PC-3 (cell line): ENCODE results near the gene METTL26. TPM values are rescaled to one million over a fixed set of nuclear protein-coding genes. Genes with fewer than 3 reads are reported as not detected.

Experiments
- ATAC-seq: fragments of 200-7000 bp; cut with Tn5 transposase; 2 replicates; pipeline ENCODE4 v1.9.1; 2020; ENCODE audit warnings: mild to moderate bottlenecking, moderate library complexity
- BruUV-seq: library from RNA; stranded (reverse); fragments of 400-500 nt; replicated peaks from 2 replicates; lab custom pipeline; 2021; lab: Mats Ljungman, UMichigan
- CTCF ChIA-PET: fragments of 300-600 bp; sonication (Branson Sonifier 250); formaldehyde crosslinking; loops from one replicate; lab custom pipeline; 2022; ENCODE audit warnings: antibody characterized with exemption; lab: Charles Lee
- POLR2A ChIA-PET: fragments of 300-600 bp; sonication (Branson Sonifier 250); formaldehyde crosslinking; loops from one replicate; lab custom pipeline; 2022; ENCODE audit warnings: antibody characterized with exemption; ENCODE audit not compliant: unreplicated experiment; lab: Charles Lee
- DNase-seq: peaks from one replicate; pipeline ENCODE4 v3.0.0-alpha.2; 2015
- H2AFZ ChIP-seq: fragments of 300-600 bp; sonication (generic); 2 replicates; pipeline ENCODE4 v1.6.0; 2016; ENCODE audit warnings: antibody characterized with exemption, low read length
- H3F3A ChIP-seq: fragments of 300-600 bp; sonication (generic); one replicate; pipeline ENCODE4 v1.6.0; 2017; ENCODE audit warnings: antibody characterized with exemption, low read length, control low read depth, mild to moderate bottlenecking; ENCODE audit not compliant: unreplicated experiment
- H3K27ac ChIP-seq: fragments of 300-600 bp; sonication (generic); 2 replicates; pipeline ENCODE4 v1.5.1; 2016; ENCODE audit warnings: mild to moderate bottlenecking, low read length
- H3K27me3 ChIP-seq: fragments of 300-600 bp; sonication (generic); 2 replicates; pipeline ENCODE4 v1.6.1; 2016; ENCODE audit warnings: low read length, mixed read lengths
- H3K36me3 ChIP-seq: fragments of 300-600 bp; sonication (generic); 2 replicates; pipeline ENCODE4 v1.6.1; 2016; ENCODE audit warnings: low read depth, mixed run types, low read length, mixed read lengths
- H3K4me1 ChIP-seq: fragments of 300-600 bp; sonication (generic); 2 replicates; pipeline ENCODE4 v1.5.1; 2016; ENCODE audit warnings: low read length; ENCODE audit not compliant: insufficient read depth
- H3K4me2 ChIP-seq: fragments of 300-600 bp; sonication (generic); 2 replicates; pipeline ENCODE4 v1.6.0; 2016; ENCODE audit warnings: low read length
- H3K4me3 ChIP-seq: fragments of 300-600 bp; sonication (generic); 2 replicates; pipeline ENCODE4 v1.5.1; 2016; ENCODE audit warnings: mild to moderate bottlenecking, low read length, mixed read lengths
- H3K79me2 ChIP-seq: fragments of 300-600 bp; sonication (generic); 2 replicates; pipeline ENCODE4 v1.6.1; 2017; ENCODE audit warnings: low read length, mixed read lengths
- H3K9ac ChIP-seq: fragments of 300-600 bp; sonication (generic); 2 replicates; pipeline ENCODE4 v1.6.0; 2016; ENCODE audit warnings: mild to moderate bottlenecking, low read length
- H3K9me2 ChIP-seq: fragments of 300-600 bp; sonication (generic); replicated peaks from 2 replicates; pipeline ENCODE4 v1.6.1; 2016; ENCODE audit warnings: mixed run types, low read length, mixed read lengths
- H3K9me3 ChIP-seq: fragments of 300-600 bp; sonication (generic); 2 replicates; pipeline ENCODE4 v1.6.1; 2016; ENCODE audit warnings: low read length, mixed read lengths
- H4K20me1 ChIP-seq: fragments of 300-600 bp; sonication (generic); 2 replicates; pipeline ENCODE4 v1.6.1; 2016; ENCODE audit warnings: low read length, mixed read lengths
- CTCF ChIP-seq: fragments of 300-600 bp; sonication (generic); conservative IDR thresholded peaks from 2 replicates; pipeline ENCODE4 v1.5.1; 2017; ENCODE audit warnings: antibody characterized with exemption, low read depth, mild to moderate bottlenecking, low read length
- EZH2 ChIP-seq: fragments of 300-600 bp; sonication (generic); IDR thresholded peaks from one replicate; pipeline ENCODE4 v1.6.1; 2017; ENCODE audit warnings: antibody characterized with exemption, mild to moderate bottlenecking, low read length; ENCODE audit not compliant: unreplicated experiment
- EZH2phosphoT487 ChIP-seq: fragments of 300-600 bp; sonication (generic); IDR thresholded peaks from 2 replicates; pipeline ENCODE4 v1.6.1; 2018; ENCODE audit warnings: mild to moderate bottlenecking, antibody characterized with exemption, low read length, borderline replicate concordance
- intact Hi-C: fragments of 100-400 bp; cut with micrococcal nuclease; formaldehyde crosslinking; loops from 2 replicates; pipeline ENCODE4 v1.9.0; 2023
- total RNA-seq: library from RNA; depleted of rRNA; stranded (reverse); fragments of >200 nt; gene quantifications from 2 replicates; pipeline ENCODE4 v1.2.3, GENCODE V29; 2014

METTL26 gene
- total RNA-seq, 1 experiment from 2014 or later, result 179 TPM

- no peaks in the 10 kb centered on the region for H3K36me3 ChIP-seq
- no peaks in the 10 kb centered on the region for H3K9me2 ChIP-seq
- no peak for ATAC-seq
- no peaks in the 10 kb centered on the region for H4K20me1 ChIP-seq
- intact Hi-C loops, result no loop called here
- H3K9me3 ChIP-seq, result no peaks in the 10 kb centered on the region
- no peak overlapping the region for H3K4me3 ChIP-seq
- H3K27ac ChIP-seq, result no peak overlapping the region
- no peaks in the 10 kb centered on the region for H3F3A ChIP-seq
- BruUV-seq, result no TSS peak
- no peaks in the 10 kb centered on the region for H3K27me3 ChIP-seq
- TF ChIP-seq CTCF, result no peak
- no peak for TF ChIP-seq EZH2phosphoT487
- TF ChIP-seq EZH2, result no peak
- POLR2A ChIA-PET, result no interaction called here
- H3K79me2 ChIP-seq, result no peaks in the 10 kb centered on the region
- no peak overlapping the region for H3K4me2 ChIP-seq
- DNase-seq, result no peak
- no peak overlapping the region for H2AFZ ChIP-seq
- no peak overlapping the region for H3K9ac ChIP-seq
- H3K4me1 ChIP-seq, result peaks cover 4% of the 10 kb centered on the region
- CTCF ChIA-PET, result no interaction called here
Observed at GRCh38 chr16:616733-617586, 19.1 kb downstream of the METTL26 start.

DNA sequence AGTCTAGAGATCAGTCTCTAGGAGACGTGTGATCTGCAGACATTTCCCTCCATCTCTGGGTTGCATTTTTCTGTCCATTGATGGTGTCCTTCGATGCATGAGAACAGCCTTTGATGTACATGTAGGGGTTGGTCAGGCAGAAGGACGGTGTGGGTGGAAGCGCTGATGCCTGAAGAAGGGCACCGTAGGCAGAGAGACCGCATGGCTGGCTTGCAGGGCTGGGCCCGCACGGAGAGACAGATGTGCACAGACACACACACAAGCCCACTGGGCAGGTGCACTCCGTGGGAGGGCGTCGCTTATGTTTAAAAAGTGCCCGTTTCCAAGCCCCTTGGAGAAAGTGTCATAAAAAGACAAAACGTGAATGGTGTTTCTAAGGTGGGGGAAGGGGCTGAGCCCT, 21.0 kb downstream of the METTL26 start:
- H3K9ac ChIP-seq, result no peak overlapping the region
- H3K9me2 ChIP-seq, result no peaks in the 10 kb centered on the region
- DNase-seq (no peak), ATAC-seq (no peak)
- no peaks in the 10 kb centered on the region for H3K9me3 ChIP-seq
- no peaks in the 10 kb centered on the region for H3K4me1 ChIP-seq
- no peak overlapping the region for H3K4me2 ChIP-seq
- H3K36me3 ChIP-seq, result no peaks in the 10 kb centered on the region
- no peaks in the 10 kb centered on the region for H3K27me3 ChIP-seq
- no TSS peak for BruUV-seq
- POLR2A ChIA-PET, result no interaction called here
- H3K27ac ChIP-seq, result no peak overlapping the region
- TF ChIP-seq EZH2 (no peak), EZH2phosphoT487 (no peak), CTCF (no peak)
- H2AFZ ChIP-seq, result no peak overlapping the region
- CTCF ChIA-PET, result no interaction called here
- H4K20me1 ChIP-seq, result no peaks in the 10 kb centered on the region
- no peaks in the 10 kb centered on the region for H3K79me2 ChIP-seq
- no peak overlapping the region for H3K4me3 ChIP-seq
- intact Hi-C loops, result no loop called here
- H3F3A ChIP-seq, result no peaks in the 10 kb centered on the region
